GM12874 (cell line): ENCODE data around the gene CAV3.

ENCODE experiments used
- TF ChIP-seq, protein P1 (sequence below): IDR thresholded peaks from 2 replicates; pipeline ENCODE4 v1.5.1; 2011; ENCODE audit warnings: low read depth, mild to moderate bottlenecking, control low read depth, low read length, moderate library complexity; ENCODE audit not compliant: insufficient read depth

The CAV3 gene

GRCh38 chr3:8767667-8768363 is 34.2 kb downstream of the CAV3 start:
- TF ChIP-seq, protein P1, sequence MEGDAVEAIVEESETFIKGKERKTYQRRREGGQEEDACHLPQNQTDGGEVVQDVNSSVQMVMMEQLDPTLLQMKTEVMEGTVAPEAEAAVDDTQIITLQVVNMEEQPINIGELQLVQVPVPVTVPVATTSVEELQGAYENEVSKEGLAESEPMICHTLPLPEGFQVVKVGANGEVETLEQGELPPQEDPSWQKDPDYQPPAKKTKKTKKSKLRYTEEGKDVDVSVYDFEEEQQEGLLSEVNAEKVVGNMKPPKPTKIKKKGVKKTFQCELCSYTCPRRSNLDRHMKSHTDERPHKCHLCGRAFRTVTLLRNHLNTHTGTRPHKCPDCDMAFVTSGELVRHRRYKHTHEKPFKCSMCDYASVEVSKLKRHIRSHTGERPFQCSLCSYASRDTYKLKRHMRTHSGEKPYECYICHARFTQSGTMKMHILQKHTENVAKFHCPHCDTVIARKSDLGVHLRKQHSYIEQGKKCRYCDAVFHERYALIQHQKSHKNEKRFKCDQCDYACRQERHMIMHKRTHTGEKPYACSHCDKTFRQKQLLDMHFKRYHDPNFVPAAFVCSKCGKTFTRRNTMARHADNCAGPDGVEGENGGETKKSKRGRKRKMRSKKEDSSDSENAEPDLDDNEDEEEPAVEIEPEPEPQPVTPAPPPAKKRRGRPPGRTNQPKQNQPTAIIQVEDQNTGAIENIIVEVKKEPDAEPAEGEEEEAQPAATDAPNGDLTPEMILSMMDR: peak; percentile 55

DNA sequence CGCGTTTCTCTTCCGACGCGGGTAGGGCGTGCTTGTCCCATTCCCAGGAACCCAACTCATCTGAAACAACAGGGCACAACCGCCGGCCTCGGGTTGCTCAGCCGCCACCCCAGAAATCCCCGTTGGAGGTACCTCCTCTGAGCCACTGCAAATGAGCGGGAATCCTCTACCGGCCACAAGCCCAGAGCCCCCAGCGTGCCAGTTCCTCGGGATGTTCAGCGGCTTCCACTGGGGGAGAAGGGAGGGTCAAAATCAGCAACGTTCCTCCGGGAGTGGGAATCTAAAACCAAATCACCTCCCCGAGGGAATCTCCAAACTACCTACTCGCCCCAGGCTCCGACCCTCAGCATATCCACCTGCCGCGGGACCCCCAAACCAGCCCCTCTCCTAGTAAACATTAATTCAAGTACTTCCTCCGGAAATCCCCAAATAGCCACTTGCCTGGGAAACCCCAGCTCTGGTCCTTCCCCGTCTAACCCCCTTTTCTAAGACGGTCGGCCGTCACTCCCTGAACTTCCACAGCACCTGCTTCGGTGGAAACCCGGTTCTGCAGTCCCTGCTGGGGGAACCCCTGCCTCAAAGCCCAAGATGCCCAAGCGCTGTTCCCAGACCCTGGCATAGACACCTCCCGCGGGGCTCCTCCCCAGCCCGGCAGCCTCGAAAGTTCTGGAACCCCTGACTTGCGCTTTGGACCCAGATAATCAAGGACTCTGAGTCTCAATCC is 34.9 kb downstream of the CAV3 start:
- TF ChIP-seq, protein P1: no peak

- TF ChIP-seq, protein P1: peak; percentile 100
Observed at GRCh38 chr3:8769088-8769822, 35.7 kb downstream of the CAV3 start, which contains the start of gene OXTR. TSS of gene OXTR (minus strand) at chr3:8769613. CDS start at chr3:8768187, 1,426 bp downstream.

- TF ChIP-seq, protein P1: no peak
Observed at GRCh38 chr3:8773941-8774542, 40.4 kb downstream of the CAV3 start.

DNA sequence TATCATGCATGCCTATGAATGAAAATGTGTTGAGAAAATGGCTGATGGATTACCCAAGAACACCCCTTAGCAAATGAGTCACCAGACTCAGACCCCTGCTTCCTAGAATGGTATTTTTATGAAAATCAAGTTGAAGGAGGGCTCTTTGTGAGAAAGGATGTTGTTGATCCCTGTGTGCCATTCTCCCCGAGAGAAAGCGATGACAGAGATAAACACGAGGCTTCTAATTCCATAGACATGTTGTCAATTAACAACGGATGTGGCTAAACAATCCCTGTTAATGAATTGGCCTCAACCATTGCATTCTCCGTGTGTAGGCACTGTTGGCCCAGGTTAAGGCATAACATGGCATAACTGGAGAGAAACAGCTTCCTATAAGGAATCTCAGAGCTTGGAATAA is 41.6 kb downstream of the CAV3 start:
- TF ChIP-seq, protein P1: no peak

GRCh38 chr3:8775602-8776001 is 42.0 kb downstream of the CAV3 start:
- TF ChIP-seq, protein P1: no peak

DNA sequence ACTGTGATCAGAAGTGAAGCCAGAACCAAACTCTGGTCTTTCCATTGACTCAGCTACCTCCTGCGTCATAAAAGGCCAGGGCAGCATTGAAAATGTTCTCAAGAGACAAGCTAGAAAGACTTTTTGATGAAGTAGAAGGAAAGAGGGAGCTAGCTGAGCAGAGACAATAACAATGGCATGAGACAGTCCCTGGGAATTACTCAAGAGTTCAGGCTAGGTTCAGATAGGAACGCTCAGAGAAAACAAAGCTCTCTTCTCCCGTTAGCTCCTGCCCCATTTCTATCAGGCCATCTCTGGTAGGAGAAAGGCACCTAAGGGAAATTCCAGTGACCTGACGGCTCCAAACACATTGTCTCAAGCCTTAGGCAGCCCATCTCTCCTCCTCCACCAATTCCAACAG is 42.8 kb downstream of the CAV3 start:
- TF ChIP-seq, protein P1: no peak
